Measurements from ENCODE around the gene ATR.
"Not testable (repeated sequence)": the region's sequence is repeated elsewhere in the genome, so short reads cannot be mapped to it uniquely, and the experiment has no call there.

Gene ATR

GRCh38 chr3:142595141-142595540 lies 16.6 kb upstream of the ATR start:
- DNase-seq (ENCODE audit: low read depth), result no peak

GRCh38 chr3:142592268-142592667 lies 13.7 kb upstream of the ATR start:
- DNase-seq (ENCODE audit: low read depth), result not testable (repeated sequence)

GRCh38 chr3:142588703-142589102 lies 10.2 kb upstream of the ATR start:
- no peak for DNase-seq (ENCODE audit: low read depth)

GRCh38 chr3:142586803-142587406 lies 8.4 kb upstream of the ATR start:
- DNase-seq (ENCODE audit: low read depth), result peak; percentile 80

GRCh38 chr3:142581070-142581469 lies 2.5 kb upstream of the ATR start:
- DNase-seq (ENCODE audit: low read depth), result not testable (repeated sequence)

- DNase-seq (ENCODE audit: low read depth), result no peak
Observed at GRCh38 chr3:142580061-142580423, 1.5 kb upstream of the ATR start.

- no peak for DNase-seq (ENCODE audit: low read depth)
Observed at GRCh38 chr3:142577696-142578328, 721 bp downstream of the ATR start.

GRCh38 chr3:142576792-142577191 lies 1.7 kb downstream of the ATR start:
- DNase-seq (ENCODE audit: low read depth), result no peak

- DNase-seq (ENCODE audit: low read depth), result no peak
Observed at GRCh38 chr3:142574665-142575064, 3.9 kb downstream of the ATR start.

- not testable (repeated sequence) for DNase-seq (ENCODE audit: low read depth)
Observed at GRCh38 chr3:142574223-142574622, 4.3 kb downstream of the ATR start.

- peak; percentile 14 for DNase-seq (ENCODE audit: low read depth)
Observed at GRCh38 chr3:142569422-142569821, 9.1 kb downstream of the ATR start.

GRCh38 chr3:142568393-142569017 lies 10.0 kb downstream of the ATR start:
- no peak for DNase-seq (ENCODE audit: low read depth)

- DNase-seq (ENCODE audit: low read depth), result no peak
Observed at GRCh38 chr3:142566096-142566495, 12.4 kb downstream of the ATR start.

- DNase-seq (ENCODE audit: low read depth), result no peak
Observed at GRCh38 chr3:142563496-142563997, 15.0 kb downstream of the ATR start.

GRCh38 chr3:142560118-142560517 lies 18.4 kb downstream of the ATR start:
- no peak for DNase-seq (ENCODE audit: low read depth)

GRCh38 chr3:142553741-142554140 lies 24.8 kb downstream of the ATR start:
- DNase-seq (ENCODE audit: low read depth), result no peak

- DNase-seq (ENCODE audit: low read depth), result not testable (repeated sequence)
Observed at GRCh38 chr3:142552579-142552978, 26.0 kb downstream of the ATR start.

- DNase-seq (ENCODE audit: low read depth), result no peak
Observed at GRCh38 chr3:142549986-142550385, 28.5 kb downstream of the ATR start.

- DNase-seq (ENCODE audit: low read depth), result no peak
Observed at GRCh38 chr3:142543307-142543706, 35.2 kb downstream of the ATR start.

- DNase-seq (ENCODE audit: low read depth), result no peak
Observed at GRCh38 chr3:142542054-142542453, 36.5 kb downstream of the ATR start.

- DNase-seq (ENCODE audit: low read depth), result no peak
Observed at GRCh38 chr3:142536519-142536918, 42.0 kb downstream of the ATR start.

- DNase-seq (ENCODE audit: low read depth), result no peak
Observed at GRCh38 chr3:142534543-142534942, 44.0 kb downstream of the ATR start.

GRCh38 chr3:142530296-142530695 lies 48.2 kb downstream of the ATR start:
- no peak for DNase-seq (ENCODE audit: low read depth)

Data from HS-27A (cell line).